Upper lobe of left lung (tissue), 6 donors: ENCODE results near the gene TFEC. TPM values are rescaled to one million over a fixed set of nuclear protein-coding genes. Genes with fewer than 3 reads are reported as not detected.

Experiments used
- ATAC-seq, 2 donors: fragments of 200-7000 bp; cut with Tn5 transposase; one replicate each; pipeline ENCODE4 v1.9.1; 2022; ENCODE audit warnings: mild to moderate bottlenecking in 2 of 2, moderate library complexity in 2 of 2; ENCODE audit not compliant: low FRiP score in 2 of 2
- DNase-seq, 2 donors: peaks; one replicate each; pipeline ENCODE4 v3.0.0-alpha.2; 2019 to 2020
- H3K27ac ChIP-seq, 4 donors: fragments of 200-600 bp; sonication (generic); one replicate each; pipeline ENCODE4 v1.5.1; 2016 to 2019
- H3K27me3 ChIP-seq, 4 donors: fragments of 200-600 bp; sonication (generic); one replicate each; pipeline ENCODE4 v1.5.1; 2017 to 2019
- H3K36me3 ChIP-seq, 4 donors: fragments of 200-600 bp; sonication (generic); one replicate each; pipeline ENCODE4 v1.5.1; 2016 to 2019
- H3K4me1 ChIP-seq, 4 donors: fragments of 200-600 bp; sonication (generic); one replicate each; pipeline ENCODE4 v1.5.1; 2018 to 2019
- H3K4me3 ChIP-seq, 4 donors: fragments of 200-600 bp; sonication (generic); one replicate each; pipeline ENCODE4 v1.5.1; 2017 to 2019; ENCODE audit warnings: mild to moderate bottlenecking in 2 of 4, moderate library complexity in 1 of 4
- H3K9me3 ChIP-seq, 4 donors: fragments of 200-600 bp; sonication (generic); one replicate each; pipeline ENCODE4 v1.5.1; 2018 to 2019
- CTCF ChIP-seq, 6 experiments: fragments of 450-650 bp in 4 of 6; fragments of 200-600 bp in 2 of 6; sonication (generic) in 2 of 6; IDR thresholded peaks; one replicate each; pipeline ENCODE4 v1.5.1; 2016 to 2019; ENCODE audit warnings: antibody characterized with exemption in 6 of 6
- EP300 ChIP-seq, 4 donors: sonication (generic); formaldehyde crosslinking; IDR thresholded peaks; one replicate each; pipeline ENCODE4 v1.5.1; 2017; ENCODE audit warnings: antibody characterized with exemption in 4 of 4, control low read depth in 2 of 4
- POLR2A ChIP-seq, 4 donors: fragments of 450-650 bp; IDR thresholded peaks; one replicate each; pipeline ENCODE4 v1.5.1; 2016 to 2017; ENCODE audit warnings: antibody characterized with exemption in 4 of 4, mild to moderate bottlenecking in 2 of 4
- POLR2AphosphoS5 ChIP-seq, 2 donors: sonication (generic); formaldehyde crosslinking; IDR thresholded peaks; one replicate each; pipeline ENCODE4 v1.5.1; 2017; ENCODE audit warnings: antibody characterized with exemption in 2 of 2
- WGBS, 2 donors: methylation state at CpG; one replicate each; pipeline ENCODE4 v1.1.5; 2017 to 2018; 5-methylcytosine and 5-hydroxymethylcytosine counted together
- total RNA-seq, 6 donors: library from RNA; depleted of rRNA in 4 of 6; stranded (reverse); fragments of >200 nt in 4 of 6; gene quantifications; one replicate each; pipeline versions ENCODE4 v1.1.0 to v1.2.1, GENCODE V29; 2016 to 2021
- donor health status: DM: no; HTN: no; CAD: no; lungs with moderate emphysema.
- donor health status: DM: no; HTN: yes; CAD: no; lungs with severe emphysema.

The TFEC gene
- total RNA-seq, 6 donors from 2014 or later, result 15.4 to 29.4 (median 21.6) TPM

DNA sequence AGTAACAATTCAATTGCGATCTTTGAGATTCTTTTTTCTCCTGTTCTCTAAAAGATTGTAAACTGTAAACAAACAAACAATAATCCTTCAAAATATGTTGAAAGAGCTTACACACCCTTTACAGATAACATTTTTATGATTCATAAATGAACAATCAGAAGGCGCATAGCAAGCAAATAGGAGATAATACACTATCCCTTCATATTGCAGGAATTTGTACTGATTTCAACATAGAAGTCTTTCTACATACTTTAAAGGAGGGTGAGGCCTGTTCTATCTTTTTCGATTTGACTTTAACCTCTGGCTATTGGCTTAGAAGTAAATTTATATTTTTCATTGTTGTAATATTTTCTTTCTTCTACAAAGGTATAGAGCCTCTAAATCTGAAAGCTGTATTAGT is 57.2 kb downstream of the TFEC start:
- no peaks in the 10 kb centered on the region for H3K27me3 ChIP-seq
- no peak for TF ChIP-seq POLR2AphosphoS5 (IDR thresholded peaks at IDR 0.05)
- TF ChIP-seq CTCF (IDR thresholded peaks at IDR 0.05), result no peak
- no peak for TF ChIP-seq EP300 (IDR thresholded peaks at IDR 0.05)
- no peak for TF ChIP-seq POLR2A (IDR thresholded peaks at IDR 0.05)
- ATAC-seq, result no peak
- no peaks in the 10 kb centered on the region for H3K4me1 ChIP-seq
- no peaks in the 10 kb centered on the region for H3K9me3 ChIP-seq
- no peak for DNase-seq
- 76 to 81% methylated on average over 3 of the region's 3 CpGs for WGBS, 2 donors
- no peaks in the 10 kb centered on the region for H3K36me3 ChIP-seq
- H3K27ac ChIP-seq, result no peak overlapping the region
- H3K4me3 ChIP-seq, result no peak overlapping the region

GRCh38 chr7:115971506-115971905 is 59.1 kb downstream of the TFEC start:
- ATAC-seq (no peak), DNase-seq (no peak)
- H3K27me3 ChIP-seq, result no peaks in the 10 kb centered on the region
- TF ChIP-seq POLR2AphosphoS5 (IDR thresholded peaks at IDR 0.05) (no peak), CTCF (IDR thresholded peaks at IDR 0.05) (no peak), POLR2A (IDR thresholded peaks at IDR 0.05) (no peak), EP300 (IDR thresholded peaks at IDR 0.05) (no peak)
- no peak overlapping the region for H3K4me3 ChIP-seq
- no peaks in the 10 kb centered on the region for H3K4me1 ChIP-seq
- H3K36me3 ChIP-seq, result no peaks in the 10 kb centered on the region
- H3K27ac ChIP-seq, result no peak overlapping the region
- no peaks in the 10 kb centered on the region for H3K9me3 ChIP-seq

- Histone ChIP-seq H3K4me3 (no peak overlapping the region), H3K27ac (no peak overlapping the region)
Measured at GRCh38 chr7:115968596-115968995, 62.0 kb downstream of the TFEC start.

GRCh38 chr7:115968171-115968570 is 62.4 kb downstream of the TFEC start:
- no peaks in the 10 kb centered on the region for H3K27me3 ChIP-seq
- TF ChIP-seq POLR2A (IDR thresholded peaks at IDR 0.05) (no peak), EP300 (IDR thresholded peaks at IDR 0.05) (no peak), POLR2AphosphoS5 (IDR thresholded peaks at IDR 0.05) (no peak)
- H3K4me1 ChIP-seq, result no peaks in the 10 kb centered on the region
- no peaks in the 10 kb centered on the region for H3K36me3 ChIP-seq
- no peak overlapping the region for H3K4me3 ChIP-seq
- H3K9me3 ChIP-seq, result no peaks in the 10 kb centered on the region
- whole genome bisulfite sequencing, 2 donors, result 48 to 59% methylated on average over 1 of the region's 1 CpG
- ATAC-seq, result no peak
- DNase-seq, result no peak
- no peak overlapping the region for H3K27ac ChIP-seq

More at GRCh38 chr7:115968596-115968995, 62.0 kb downstream of the TFEC start:
- H3K9me3 ChIP-seq, result no peaks in the 10 kb centered on the region
- WGBS, 2 donors, result 75 to 80% methylated on average over 1 of the region's 1 CpG
- H3K4me1 ChIP-seq, result no peaks in the 10 kb centered on the region
- DNase-seq (no peak), ATAC-seq (no peak)
- no peaks in the 10 kb centered on the region for H3K36me3 ChIP-seq
- TF ChIP-seq CTCF (IDR thresholded peaks at IDR 0.05), result no peak
- no peak for TF ChIP-seq EP300 (IDR thresholded peaks at IDR 0.05)
- TF ChIP-seq POLR2AphosphoS5 (IDR thresholded peaks at IDR 0.05), result no peak
- no peak for TF ChIP-seq POLR2A (IDR thresholded peaks at IDR 0.05)
- no peaks in the 10 kb centered on the region for H3K27me3 ChIP-seq

DNA sequence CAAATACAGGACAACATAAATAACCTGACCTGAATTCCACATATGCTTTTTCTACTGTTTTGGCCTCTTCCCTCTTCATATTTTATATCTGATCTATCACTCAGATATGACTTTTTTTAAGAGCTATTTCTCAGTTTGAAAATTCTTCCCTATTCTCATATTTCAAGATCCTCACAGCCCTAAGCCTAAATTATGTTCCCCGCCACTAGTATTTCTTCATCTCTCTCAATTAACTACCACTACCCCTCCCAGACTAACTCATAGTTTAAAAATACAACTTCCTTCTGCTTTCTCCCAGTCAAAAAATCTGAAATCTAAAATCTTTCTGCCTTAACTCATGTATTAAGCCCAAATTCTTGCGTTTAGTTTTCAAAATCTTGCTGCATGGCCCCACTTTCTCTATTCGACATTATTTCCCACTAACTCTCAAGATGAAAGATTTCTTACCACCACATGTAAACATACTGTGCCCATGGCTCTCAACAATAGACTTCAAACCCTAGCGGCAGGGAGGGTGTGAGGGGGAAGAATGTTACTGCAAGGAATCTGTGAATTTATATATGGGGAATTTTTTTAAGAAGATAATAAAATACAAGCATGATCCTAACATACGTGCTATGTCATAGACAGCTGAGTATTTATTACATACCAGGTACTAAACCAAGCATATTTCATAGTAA is 64.6 kb downstream of the TFEC start:
- DNase-seq (no peak), ATAC-seq (no peak)
- H3K27me3 ChIP-seq, result no peaks in the 10 kb centered on the region
- no peaks in the 10 kb centered on the region for H3K36me3 ChIP-seq
- H3K27ac ChIP-seq, result no peak overlapping the region
- no peak overlapping the region for H3K4me3 ChIP-seq
- H3K9me3 ChIP-seq, result no peaks in the 10 kb centered on the region
- no peaks in the 10 kb centered on the region for H3K4me1 ChIP-seq
- WGBS, 2 donors, result 65 to 75% methylated on average over 5 of the region's 5 CpGs
- TF ChIP-seq EP300 (IDR thresholded peaks at IDR 0.05), result no peak
- no peak for TF ChIP-seq POLR2AphosphoS5 (IDR thresholded peaks at IDR 0.05)
- TF ChIP-seq CTCF (IDR thresholded peaks at IDR 0.05), result no peak
- TF ChIP-seq POLR2A (IDR thresholded peaks at IDR 0.05), result no peak
